Right ventricle myocardium inferior (tissue), 1 donor: ENCODE data around the gene MICAL2. TPM values are rescaled to one million over a fixed set of nuclear protein-coding genes. Genes with fewer than 3 reads are reported as not detected.

Experiments
- ATAC-seq: fragments of 200-7000 bp; cut with Tn5 transposase; one replicate; pipeline ENCODE4 v1.9.1; 2020; ENCODE audit warnings: mild to moderate bottlenecking, moderate library complexity
- DNase-seq: peaks from one replicate; pipeline ENCODE4 v3.0.0; 2021; ENCODE audit errors: missing footprints
- intact Hi-C: fragments of 100-400 bp; cut with DNase I; formaldehyde crosslinking; loops from one replicate; pipeline ENCODE4 v1.11.0; 2022
- total RNA-seq: library from RNA; stranded (reverse); fragmentation: NEBNext Ultra II Directional; extraction: Animal tissue kit (Norgen Biotek cat#: 25700); gene quantifications from one replicate; pipeline ENCODE4 v1.2.1, GENCODE V29; 2021
- donor health status: DM: no; HTN: yes; CAD: no; lungs with severe emphysema.

Gene MICAL2
- total RNA-seq, 1 donor from 2014 or later = 42.0 TPM

GRCh38 chr11:12125609-12126149, 15.3 kb downstream of the MICAL2 start:
- ATAC-seq (no peak), DNase-seq (no peak)
- intact Hi-C loops = no loop called here

- intact Hi-C loops = no loop called here
- DNase-seq (no peak), ATAC-seq (no peak)
Measured at GRCh38 chr11:12126344-12127019, 16.1 kb downstream of the MICAL2 start.

GRCh38 chr11:12127206-12127898, 17.0 kb downstream of the MICAL2 start:
- no peak for DNase-seq
- ATAC-seq = no peak
- intact Hi-C loops = no loop called here

GRCh38 chr11:12128301-12128751, 17.9 kb downstream of the MICAL2 start:
- intact Hi-C loops = no loop called here
- ATAC-seq = no peak
- DNase-seq = no peak

GRCh38 chr11:12129227-12129626, 18.8 kb downstream of the MICAL2 start:
- intact Hi-C loops = no loop called here
- no peak for ATAC-seq
- DNase-seq = no peak

- no peak for ATAC-seq
- intact Hi-C loops = no loop called here
- no peak for DNase-seq
Measured at GRCh38 chr11:12130180-12130980, 20.0 kb downstream of the MICAL2 start.

- no peak for DNase-seq
- ATAC-seq = no peak
- intact Hi-C loops = no loop called here
Measured at GRCh38 chr11:12131943-12132789, 21.8 kb downstream of the MICAL2 start.

GRCh38 chr11:12132790-12133145, 22.4 kb downstream of the MICAL2 start:
- no peak for DNase-seq
- ATAC-seq = no peak

GRCh38 chr11:12133547-12134235, 23.3 kb downstream of the MICAL2 start:
- ATAC-seq (no peak), DNase-seq (no peak)
- intact Hi-C loops = no loop called here

More at GRCh38 chr11:12132790-12133145, 22.4 kb downstream of the MICAL2 start:
- intact Hi-C loops = no loop called here

GRCh38 chr11:12134236-12134585, 23.8 kb downstream of the MICAL2 start:
- intact Hi-C loops = no loop called here
- DNase-seq (peak; percentile 76), ATAC-seq (peak; percentile 46)

GRCh38 chr11:12135185-12135584, 24.8 kb downstream of the MICAL2 start:
- intact Hi-C loops = no loop called here
- DNase-seq = no peak
- ATAC-seq = no peak

GRCh38 chr11:12137005-12137690, 26.8 kb downstream of the MICAL2 start:
- ATAC-seq (no peak), DNase-seq (no peak)
- intact Hi-C loops = no loop called here

GRCh38 chr11:12137938-12138731, 27.7 kb downstream of the MICAL2 start:
- no peak for ATAC-seq
- intact Hi-C loops = no loop called here
- no peak for DNase-seq

- ATAC-seq (no peak), DNase-seq (no peak)
- intact Hi-C loops = no loop called here
Measured at GRCh38 chr11:12139144-12139881, 28.9 kb downstream of the MICAL2 start.

GRCh38 chr11:12140186-12140793, 29.9 kb downstream of the MICAL2 start:
- no peak for DNase-seq
- ATAC-seq = no peak
- intact Hi-C loops = no loop called here

- no peak for ATAC-seq
- intact Hi-C loops = no loop called here
- no peak for DNase-seq
Measured at GRCh38 chr11:12141283-12141682, 30.9 kb downstream of the MICAL2 start.
